Cardiac fibroblast (primary cell): ENCODE data around the gene SLC35F4.
"Not testable (repeated sequence)": the region's sequence is repeated elsewhere in the genome, so short reads cannot be mapped to it uniquely, and the experiment has no call there.

Experiments
- DNase-seq, 2 donors: peaks; one replicate each; pipeline versions ENCODE4 v3.0.0 to v3.0.0-alpha.2; 2010; ENCODE audit warnings: low read depth in 2 of 2
- H3K4me3 ChIP-seq, 2 donors: replicated peaks in 1 of 2; 1 replicate in 1 of 2; 2 replicates in 1 of 2; pipeline ENCODE4 v1.5.1; 2011; ENCODE audit warnings: low read depth in 2 of 2, low read length in 2 of 2, mild to moderate bottlenecking in 2 of 2, moderate library complexity in 1 of 2
- CTCF ChIP-seq: IDR thresholded peaks from one replicate; pipeline ENCODE4 v1.5.1; 2011; ENCODE audit warnings: low read depth, mild to moderate bottlenecking, low read length, inconsistent platforms

The SLC35F4 gene

DNA sequence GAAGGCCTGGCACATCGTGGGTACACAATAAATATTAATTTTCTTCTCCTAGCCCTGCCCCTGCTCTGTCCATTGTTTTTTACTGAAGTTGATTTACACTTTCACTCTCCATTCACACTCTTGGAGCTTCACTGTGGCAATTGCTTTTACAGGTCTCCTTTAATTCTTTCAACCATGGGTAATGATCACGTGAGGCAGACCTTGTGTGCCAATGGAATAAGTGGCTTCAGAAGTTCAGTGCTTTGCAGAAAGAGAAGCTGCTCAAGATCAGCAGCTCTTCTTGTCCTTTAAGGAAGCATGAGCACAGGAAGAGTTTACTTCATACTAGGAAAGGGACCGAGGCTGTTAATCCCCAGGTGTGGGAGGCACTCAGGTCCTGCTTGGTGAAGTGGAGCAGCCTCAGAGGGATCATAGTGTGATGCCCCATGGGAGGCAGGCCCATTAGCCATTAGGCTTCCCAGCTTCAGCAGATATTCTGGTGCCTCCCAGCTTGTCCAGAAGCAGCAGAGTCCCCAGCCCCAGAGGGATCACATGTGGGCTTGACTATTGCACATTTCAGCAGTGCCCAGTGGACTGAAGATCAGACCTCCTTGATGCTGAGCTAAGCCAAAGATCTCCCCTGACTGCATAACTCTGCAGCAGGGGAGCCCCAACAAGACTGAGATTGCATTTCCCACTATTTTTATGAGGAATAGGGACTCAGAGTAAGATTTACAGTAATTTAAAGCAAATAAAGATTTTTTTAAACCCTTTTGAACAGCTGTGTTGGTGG, 5.0 kb upstream of the SLC35F4 start:
- no peak for DNase-seq
- no peak overlapping the region for H3K4me3 ChIP-seq
- no peak for TF ChIP-seq CTCF

- no peak for DNase-seq
- no peak for TF ChIP-seq CTCF
- H3K4me3 ChIP-seq = no peak overlapping the region
Observed at GRCh38 chr14:57869617-57870016, 3.7 kb upstream of the SLC35F4 start.

- no peak for DNase-seq
- no peak overlapping the region for H3K4me3 ChIP-seq
- TF ChIP-seq CTCF = no peak
Observed at GRCh38 chr14:57866199-57866705, 360 bp upstream of the SLC35F4 start.

GRCh38 chr14:57865066-57865402, 858 bp downstream of the SLC35F4 start:
- no peak for TF ChIP-seq CTCF
- no peak overlapping the region for H3K4me3 ChIP-seq
- no peak for DNase-seq

GRCh38 chr14:57864659-57865058, 1.2 kb downstream of the SLC35F4 start:
- H3K4me3 ChIP-seq = no peak overlapping the region
- TF ChIP-seq CTCF = no peak
- no peak for DNase-seq

DNA sequence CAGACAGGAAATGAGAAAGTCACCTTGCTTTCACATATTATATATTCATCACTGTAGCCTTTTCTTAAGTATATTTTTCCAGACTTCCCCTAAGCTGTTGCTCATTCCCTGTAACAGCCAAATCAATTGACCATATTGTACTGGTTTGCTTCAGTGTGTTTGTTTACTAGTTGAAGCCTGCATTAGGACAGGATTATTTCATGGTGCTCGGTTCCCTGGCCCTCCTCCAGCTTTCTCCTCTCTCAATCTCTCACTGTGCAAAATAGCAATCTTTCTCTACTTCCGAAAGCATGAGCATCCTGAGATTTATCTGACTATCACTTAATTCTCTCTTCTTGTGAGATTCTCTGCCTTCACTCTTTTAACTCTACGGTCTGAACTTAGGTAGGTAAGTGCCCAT, 2.4 kb downstream of the SLC35F4 start:
- H3K4me3 ChIP-seq = no peak overlapping the region
- no peak for TF ChIP-seq CTCF
- no peak for DNase-seq

GRCh38 chr14:57855666-57856065, 10.2 kb downstream of the SLC35F4 start:
- H3K4me3 ChIP-seq, DNase-seq: not testable (repeated sequence)
